Ovary (tissue), 9 donors: ENCODE measurements around the gene ASTL. TPM values are rescaled to one million over a fixed set of nuclear protein-coding genes. Genes with fewer than 3 reads are reported as not detected.

ENCODE experiments used
- DNase-seq, 5 donors: peaks; one replicate each; pipeline ENCODE4 v3.0.0-alpha.2; 2019 to 2020
- H3K27ac ChIP-seq, 2 donors: fragments of 200-600 bp; one replicate each; pipeline versions ENCODE4 v1.5.1 to v1.8.0; 2019 to 2022
- H3K27me3 ChIP-seq: fragments of 200-600 bp; one replicate; pipeline ENCODE4 v1.8.0; 2022
- H3K36me3 ChIP-seq: fragments of 200-600 bp; sonication (generic); one replicate; pipeline ENCODE4 v1.5.1; 2019
- H3K4me1 ChIP-seq: one replicate; pipeline ENCODE4 v1.8.1; 2013; ENCODE audit warnings: mild to moderate bottlenecking, moderate library complexity; ENCODE audit not compliant: insufficient read depth
- H3K4me3 ChIP-seq: fragments of 200-600 bp; sonication (generic); one replicate; pipeline ENCODE4 v1.5.1; 2017
- H3K9me3 ChIP-seq, 2 donors: fragments of 200-600 bp in 1 of 2; sonication (generic) in 1 of 2; one replicate each; pipeline versions ENCODE4 v1.5.1 to v1.8.1; 2013 to 2019; ENCODE audit warnings: mild to moderate bottlenecking in 1 of 2, moderate library complexity in 1 of 2
- EP300 ChIP-seq: sonication (generic); formaldehyde crosslinking; IDR thresholded peaks from one replicate; pipeline ENCODE4 v1.6.1; 2017; ENCODE audit warnings: antibody characterized with exemption
- POLR2A ChIP-seq: fragments of 450-650 bp; IDR thresholded peaks from one replicate; pipeline ENCODE4 v1.6.1; 2017; ENCODE audit warnings: antibody characterized with exemption, mild to moderate bottlenecking, moderate library complexity
- WGBS, 3 donors: extraction: QIAGEN DNeasy Blood & Tissue Kit in 1 of 3; methylation state at CpG; one replicate each; pipeline versions ENCODE4 v1.1.5 to v1.1.7; 2013 to 2017; 5-methylcytosine and 5-hydroxymethylcytosine counted together
- intact Hi-C, 4 donors: fragments of 100-400 bp; cut with DNase I; formaldehyde crosslinking; loops; one replicate each; pipeline versions ENCODE4 v1.11.0 to v1.15.1; 2022 to 2023
- polyA plus RNA-seq, 2 donors: library from polyadenylated mRNA; stranded (reverse); fragments of 200-250 nt in 1 of 2; fragments of 350-450 nt in 1 of 2; fragmentation: Illumina TruSeq in 1 of 2; extraction: RNeasy Lipid Tissue Mini Kit (QIAGEN cat#74804) in 1 of 2; gene quantifications; one replicate each; pipeline ENCODE4 v1.2.3, GENCODE V29; 2013 to 2014
- total RNA-seq, 7 donors: library from RNA; depleted of rRNA in 2 of 7; stranded (reverse); fragments of >200 nt in 2 of 7; fragmentation: NEBNext Ultra II Directional in 3 of 7; extraction: Animal tissue kit (Norgen Biotek cat#: 25700) in 3 of 7; gene quantifications; one replicate each; pipeline versions ENCODE4 v1.1.0 to v1.2.4, GENCODE V29; 2016 to 2023
- TF ChIP-seq, protein P1 (sequence below), 3 donors: fragments of 450-650 bp in 2 of 3; fragments of 200-600 bp in 1 of 3; IDR thresholded peaks; one replicate each; pipeline versions ENCODE4 v1.5.1 to v1.8.0; 2016 to 2022; ENCODE audit warnings: antibody characterized with exemption in 3 of 3, mild to moderate bottlenecking in 1 of 3
- donor health status: DM: no; HTN: no; CAD: no; lungs with moderate emphysema.
- donor health status: DM: no; HTN: no; CAD: no.
- donor health status: Bipolar disorder and iron deficiency.
- donor health status: DM: yes; HTN: yes; CAD: no.
- donor health status: DM: no; HTN: no; CAD: no.
- donor health status: DM: yes; HTN: yes; CAD: no.

The ASTL gene
- total and polyA plus RNA-seq, 9 donors, result 0.15 to 1.7 (median 0.67) TPM; not detected in 4

DNA sequence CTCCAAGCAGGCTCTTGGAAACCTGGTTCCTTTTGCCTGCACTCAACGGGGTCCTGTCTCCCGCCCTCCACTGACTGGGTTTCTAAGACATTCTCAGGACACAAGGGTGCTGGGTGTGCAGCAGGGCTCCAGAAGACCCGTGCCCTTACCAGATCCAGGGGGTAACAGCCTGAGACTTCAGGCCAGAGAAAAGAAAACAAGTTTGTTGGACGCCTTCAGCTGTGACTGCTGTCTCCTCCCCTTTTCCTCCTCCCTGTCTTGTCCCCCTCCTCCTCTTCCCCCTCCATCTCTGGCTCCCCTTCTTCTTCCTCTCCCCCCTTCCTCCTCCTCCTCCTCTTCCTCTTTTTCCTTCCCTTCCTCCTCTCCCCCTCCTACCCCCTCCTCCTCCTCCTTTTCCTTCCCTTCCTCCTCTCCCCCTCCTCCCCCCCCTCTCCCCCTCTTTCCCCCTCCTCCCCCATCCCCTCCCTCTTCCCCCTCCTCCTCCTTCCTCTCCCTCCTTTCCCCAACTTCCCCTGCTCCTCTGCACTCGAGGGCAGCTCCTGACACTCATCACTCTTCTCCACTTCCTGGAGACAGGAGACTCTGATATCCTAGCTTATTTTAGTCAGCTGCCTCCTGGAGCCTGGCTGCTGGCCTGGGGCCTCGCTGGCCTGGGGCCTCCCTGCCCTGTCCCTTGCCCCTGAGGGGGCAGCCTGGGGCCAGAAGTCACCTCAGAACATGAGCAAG is 34.4 kb downstream of the ASTL start:
- 18 to 26% (median 26%) methylated on average over 6 of the region's 6 CpGs for WGBS, 3 donors
- H3K36me3 ChIP-seq, result no peaks in the 10 kb centered on the region
- H3K9me3 ChIP-seq, result peaks cover 0 to 4% of the 10 kb centered on the region in 2 donors
- intact Hi-C loops, result no loop called here
- no peaks in the 10 kb centered on the region for H3K27me3 ChIP-seq
- H3K4me1 ChIP-seq, result peaks cover 3% of the 10 kb centered on the region
- H3K27ac ChIP-seq, result no peak overlapping the region
- no peak overlapping the region for H3K4me3 ChIP-seq
- DNase-seq, result peak in 2 of 5 donors; percentile 6 to 8
- TF ChIP-seq POLR2A (no peak), EP300 (no peak)
- TF ChIP-seq, protein P1, sequence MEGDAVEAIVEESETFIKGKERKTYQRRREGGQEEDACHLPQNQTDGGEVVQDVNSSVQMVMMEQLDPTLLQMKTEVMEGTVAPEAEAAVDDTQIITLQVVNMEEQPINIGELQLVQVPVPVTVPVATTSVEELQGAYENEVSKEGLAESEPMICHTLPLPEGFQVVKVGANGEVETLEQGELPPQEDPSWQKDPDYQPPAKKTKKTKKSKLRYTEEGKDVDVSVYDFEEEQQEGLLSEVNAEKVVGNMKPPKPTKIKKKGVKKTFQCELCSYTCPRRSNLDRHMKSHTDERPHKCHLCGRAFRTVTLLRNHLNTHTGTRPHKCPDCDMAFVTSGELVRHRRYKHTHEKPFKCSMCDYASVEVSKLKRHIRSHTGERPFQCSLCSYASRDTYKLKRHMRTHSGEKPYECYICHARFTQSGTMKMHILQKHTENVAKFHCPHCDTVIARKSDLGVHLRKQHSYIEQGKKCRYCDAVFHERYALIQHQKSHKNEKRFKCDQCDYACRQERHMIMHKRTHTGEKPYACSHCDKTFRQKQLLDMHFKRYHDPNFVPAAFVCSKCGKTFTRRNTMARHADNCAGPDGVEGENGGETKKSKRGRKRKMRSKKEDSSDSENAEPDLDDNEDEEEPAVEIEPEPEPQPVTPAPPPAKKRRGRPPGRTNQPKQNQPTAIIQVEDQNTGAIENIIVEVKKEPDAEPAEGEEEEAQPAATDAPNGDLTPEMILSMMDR (IDR thresholded peaks at IDR 0.05), result no peak

DNA sequence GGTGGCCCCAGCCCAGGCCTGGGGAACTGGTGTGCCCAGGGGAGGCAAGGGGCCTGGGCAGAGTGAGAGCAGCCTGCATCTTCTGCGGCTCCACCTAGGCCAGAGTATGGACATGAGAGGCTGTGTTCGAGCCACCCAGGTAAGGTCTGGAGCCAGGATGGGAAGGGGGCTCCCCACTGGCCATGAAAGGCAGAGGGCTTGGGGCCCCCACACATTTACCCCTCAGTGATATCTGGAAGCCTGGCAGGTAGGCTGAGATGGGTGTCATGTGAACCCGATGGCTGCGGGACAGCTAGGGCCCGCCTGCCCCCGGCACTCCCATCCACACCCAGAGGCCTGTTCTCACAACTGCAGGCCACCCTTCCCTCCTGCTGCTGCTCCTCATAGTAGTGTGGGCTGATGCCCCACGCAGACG is 35.1 kb downstream of the ASTL start:
- DNase-seq, result peak in 1 of 5 donors; percentile 6
- H3K4me1 ChIP-seq, result no peaks in the 10 kb centered on the region
- no peak overlapping the region for H3K27ac ChIP-seq
- no peaks in the 10 kb centered on the region for H3K27me3 ChIP-seq
- H3K9me3 ChIP-seq, result peaks cover 0 to 4% of the 10 kb centered on the region in 2 donors
- intact Hi-C loops, result no loop called here
- WGBS, 3 donors, result 80 to 95% (median 87%) methylated on average over 8 of the region's 8 CpGs
- no peaks in the 10 kb centered on the region for H3K36me3 ChIP-seq
- TF ChIP-seq EP300, result no peak
- no peak for TF ChIP-seq POLR2A
- TF ChIP-seq, protein P1 (IDR thresholded peaks at IDR 0.05), result no peak
- H3K4me3 ChIP-seq, result no peak overlapping the region

DNA sequence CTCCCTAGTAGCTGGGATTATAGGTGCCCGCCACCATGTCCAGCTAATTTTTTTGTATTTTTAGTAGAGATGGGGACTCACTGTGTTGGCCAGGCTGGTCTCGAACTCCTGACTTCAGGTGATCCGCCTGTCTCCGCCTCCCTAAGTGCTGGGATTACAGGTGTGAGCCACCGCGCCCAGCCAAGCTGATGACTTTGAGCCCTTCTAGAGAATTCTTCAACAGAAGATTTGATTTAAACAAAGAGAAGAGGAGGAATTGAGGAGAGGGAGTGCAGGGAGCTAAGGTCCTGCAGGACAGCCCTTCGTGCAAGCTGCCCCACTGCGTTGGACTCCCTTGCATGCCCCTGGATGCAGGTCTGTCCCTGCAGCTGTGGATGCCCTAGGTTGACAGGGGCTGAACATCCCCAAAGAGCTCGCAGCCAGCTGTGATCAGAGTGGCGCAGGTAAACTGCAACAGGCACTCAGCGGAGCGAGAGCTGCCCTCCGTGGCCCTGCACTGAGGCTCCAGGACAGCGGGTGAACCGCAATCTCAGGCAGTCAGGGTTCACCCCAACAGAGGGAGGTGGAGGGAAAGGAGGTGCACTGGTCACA is 35.6 kb downstream of the ASTL start:
- intact Hi-C loops, result no loop called here
- H3K36me3 ChIP-seq, result no peaks in the 10 kb centered on the region
- TF ChIP-seq, protein P1 (IDR thresholded peaks at IDR 0.05), result no peak
- TF ChIP-seq POLR2A (no peak), EP300 (no peak)
- peak in 1 of 5 donors; percentile 19 for DNase-seq
- H3K4me1 ChIP-seq, result no peaks in the 10 kb centered on the region
- 94 to 98% (median 96%) methylated on average over 15 of the region's 15 CpGs for WGBS, 3 donors
- no peaks in the 10 kb centered on the region for H3K27me3 ChIP-seq
- no peak overlapping the region for H3K27ac ChIP-seq
- H3K9me3 ChIP-seq, result peaks cover 0 to 4% of the 10 kb centered on the region in 2 donors
- no peak overlapping the region for H3K4me3 ChIP-seq

DNA sequence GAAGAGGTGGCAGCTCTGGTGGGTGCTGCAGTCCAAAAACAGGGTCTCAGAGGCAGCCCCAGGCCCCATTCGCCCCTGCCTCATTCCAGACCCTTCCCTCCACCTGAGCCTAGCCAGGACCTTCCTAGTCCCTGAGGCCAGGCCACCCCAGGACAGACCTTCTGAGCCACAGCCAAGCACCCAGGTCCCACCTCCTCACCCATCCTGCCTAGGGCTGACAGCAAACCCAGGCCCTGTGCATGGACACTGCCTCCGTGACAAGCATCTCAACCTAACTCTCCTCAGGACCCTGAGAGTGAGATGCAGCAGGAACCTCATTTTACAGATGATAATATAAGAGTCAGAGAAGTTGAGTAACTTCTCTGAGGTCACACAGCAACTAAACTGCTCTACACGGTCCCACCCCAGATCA is 37.4 kb downstream of the ASTL start:
- no peaks in the 10 kb centered on the region for H3K36me3 ChIP-seq
- no peaks in the 10 kb centered on the region for H3K27me3 ChIP-seq
- DNase-seq, result peak in 3 of 5 donors; percentile 8 to 28 (median 8)
- H3K4me1 ChIP-seq, result no peaks in the 10 kb centered on the region
- intact Hi-C loops, result no loop called here
- TF ChIP-seq EP300 (no peak), POLR2A (no peak)
- TF ChIP-seq, protein P1 (IDR thresholded peaks at IDR 0.05), result no peak
- H3K4me3 ChIP-seq, result no peak overlapping the region
- no peak overlapping the region for H3K27ac ChIP-seq
- H3K9me3 ChIP-seq, result peaks cover 0 to 4% of the 10 kb centered on the region in 2 donors
- WGBS, 3 donors, result 92 to 97% (median 94%) methylated on average over 3 of the region's 3 CpGs
